ENCODE results near the gene NCR2. TPM values are rescaled to one million over a fixed set of nuclear protein-coding genes. Genes with fewer than 3 reads are reported as not detected.
"Not testable (repeated sequence)": the region's sequence is repeated elsewhere in the genome, so short reads cannot be mapped to it uniquely, and the experiment has no call there.

Gene NCR2, protein sequence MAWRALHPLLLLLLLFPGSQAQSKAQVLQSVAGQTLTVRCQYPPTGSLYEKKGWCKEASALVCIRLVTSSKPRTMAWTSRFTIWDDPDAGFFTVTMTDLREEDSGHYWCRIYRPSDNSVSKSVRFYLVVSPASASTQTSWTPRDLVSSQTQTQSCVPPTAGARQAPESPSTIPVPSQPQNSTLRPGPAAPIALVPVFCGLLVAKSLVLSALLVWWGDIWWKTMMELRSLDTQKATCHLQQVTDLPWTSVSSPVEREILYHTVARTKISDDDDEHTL
- not detected for total RNA-seq

DNA sequence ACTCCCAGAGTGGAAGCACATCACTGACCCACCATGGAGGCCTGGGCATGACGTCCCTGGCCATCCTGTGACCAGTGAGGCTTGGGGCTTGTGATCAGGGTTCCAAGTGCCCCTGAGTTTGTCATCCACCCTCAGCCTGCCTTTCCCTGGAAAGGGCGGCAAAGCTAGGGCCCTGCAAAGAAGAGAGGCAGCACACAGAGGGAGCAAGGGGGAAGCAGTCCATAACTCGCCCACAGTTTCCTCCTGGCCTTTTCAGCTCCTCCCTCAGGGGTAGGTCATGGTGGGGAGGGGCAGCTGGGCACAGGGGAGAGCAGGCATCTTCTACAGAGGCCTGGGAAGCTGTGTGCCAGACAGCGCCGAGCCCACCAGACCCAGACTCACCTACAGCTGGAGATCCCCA lies at the start of gene NCR2:
Gene NCR2 (plus strand): TSS at position 313 of the 400 bp plus-strand sequence. CDS start 269 bp downstream, outside the sequence.
- Mint-ChIP-seq H3K9me3 (no peaks in the 10 kb centered on the region), H3K27me3 (ENCODE audit: low read depth) (no peaks in the 10 kb centered on the region), H3K27ac (peak within 1 kb of the TSS; percentile 78), H3K36me3 (ENCODE audit: low read depth) (no peaks in the 10 kb centered on the region), H3K4me1 (ENCODE audit: low read depth) (peaks cover 46% of the 10 kb centered on the region), H3K4me3 (no peak within 1 kb of the TSS)
- CTCF ChIA-PET, result interaction anchor here (0.6 to 5.5 kb wide), 5 partner anchors 14 to 326 kb away, joined by 3 to 39 read pairs (median 14); no protein-coding TSS in a partner anchor
- DNase-seq, result no peak
- intact Hi-C loops (cut with micrococcal nuclease), result loop anchor here (2.0 kb wide), 1 partner anchor 16 kb away; no protein-coding TSS in a partner anchor

DNA sequence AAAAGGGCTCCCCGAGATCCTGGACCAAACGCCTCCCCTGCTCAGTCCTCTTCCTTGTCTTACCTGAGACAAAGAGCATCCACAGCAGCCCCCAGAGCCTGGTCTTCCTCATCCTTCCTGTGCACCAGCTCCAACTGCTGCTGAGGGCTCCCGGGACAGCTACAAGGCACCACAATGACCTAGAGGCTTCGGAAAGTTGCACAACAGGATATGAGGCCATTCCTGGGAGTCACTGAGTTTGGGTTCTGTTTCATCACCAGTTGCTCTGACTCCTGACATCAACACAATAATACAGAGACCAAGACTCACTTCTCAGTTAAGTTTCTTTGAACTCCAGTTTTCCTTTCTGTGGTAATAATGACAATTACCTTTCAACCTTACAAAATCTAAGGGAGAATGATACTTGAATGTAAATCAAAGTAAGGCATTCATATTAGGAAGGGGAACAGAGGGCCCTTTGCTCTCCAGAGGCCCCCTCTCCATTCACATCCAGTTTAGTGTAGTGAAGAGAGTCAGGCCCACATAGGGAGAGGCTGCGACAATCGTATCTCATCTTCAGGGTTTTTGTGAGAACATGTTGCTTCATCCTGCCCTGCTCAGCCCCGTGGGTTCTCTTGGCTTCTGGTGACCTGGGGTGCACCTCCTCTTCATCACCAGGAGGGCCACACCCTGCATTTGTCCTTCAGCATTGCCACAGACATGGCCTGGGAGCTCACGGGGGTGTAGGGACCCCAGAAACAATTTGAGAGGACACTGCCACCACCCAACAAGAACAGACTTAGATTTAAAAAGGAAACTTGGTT lies 48.7 kb upstream of the NCR2 start, which contains the start of gene TREM1:
Gene TREM1 (minus strand): TSS at position 139 of the 803 bp plus-strand sequence. CDS start 27 bp downstream, at position 112.
- Mint-ChIP-seq H3K4me3 (no peak within 1 kb of the TSS), H3K9me3 (no peaks in the 10 kb centered on the region), H3K27me3 (ENCODE audit: low read depth) (no peaks in the 10 kb centered on the region), H3K36me3 (ENCODE audit: low read depth) (no peaks in the 10 kb centered on the region), H3K27ac (peak within 1 kb of the TSS; percentile 72), H3K4me1 (ENCODE audit: low read depth) (peaks cover 23% of the 10 kb centered on the region)
- intact Hi-C loops (cut with micrococcal nuclease), result no loop called here
- peak; percentile 52 for DNase-seq
- CTCF ChIA-PET, result interaction anchor here (1.1 to 2.5 kb wide), 3 partner anchors 8 to 34 kb away, joined by 3 to 6 read pairs (median 5); no protein-coding TSS in a partner anchor

DNA sequence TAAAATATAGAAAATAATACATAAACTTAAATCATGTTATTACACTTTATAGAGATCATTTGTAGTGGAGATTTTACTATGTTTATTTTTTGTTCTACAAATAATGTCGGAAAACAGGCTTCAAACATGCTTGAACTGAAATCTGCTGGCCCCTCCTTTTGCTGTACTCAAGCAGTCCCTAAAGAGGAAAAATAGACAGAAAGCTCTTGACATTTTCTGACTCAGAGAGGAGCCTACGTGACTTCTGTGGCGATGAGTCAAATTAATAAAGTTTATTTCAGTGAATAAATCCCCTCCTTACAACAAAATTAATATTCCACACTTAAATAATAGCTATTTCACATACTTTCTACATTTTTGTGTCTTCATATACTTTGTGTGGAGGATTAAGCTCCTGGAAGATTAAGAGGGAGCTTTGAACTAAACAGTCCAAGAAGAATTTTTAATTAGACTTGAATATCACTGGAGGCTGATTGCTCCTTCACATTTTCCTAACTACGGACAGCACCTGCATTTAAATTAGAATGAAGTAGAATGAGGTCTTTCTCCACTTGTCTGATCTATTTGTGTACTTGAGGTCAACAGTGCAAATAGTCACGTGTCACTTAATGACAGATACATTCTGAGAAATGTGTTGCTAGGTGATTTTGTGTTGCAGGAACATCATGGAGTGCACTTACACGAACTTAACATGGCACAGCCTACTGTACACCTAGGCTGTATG lies 47.2 kb upstream of the NCR2 start:
- no peak overlapping the region for H3K4me3 Mint-ChIP-seq
- no peaks in the 10 kb centered on the region for H3K27me3 Mint-ChIP-seq (ENCODE audit: low read depth)
- peak; percentile 24 for DNase-seq
- intact Hi-C loops (cut with micrococcal nuclease), result loop anchor here (1.0 to 2.0 kb wide), 3 partner anchors 11 to 215 kb away; partner anchors contain the start of genes NFYA and OARD1
- H3K4me1 Mint-ChIP-seq (ENCODE audit: low read depth), result peaks cover 23% of the 10 kb centered on the region
- H3K9me3 Mint-ChIP-seq, result no peaks in the 10 kb centered on the region
- CTCF ChIA-PET, result interaction anchor here (0.6 to 2.5 kb wide), 6 partner anchors 9 to 400 kb away, joined by 3 to 7 read pairs (median 4); no protein-coding TSS in a partner anchor
- no peaks in the 10 kb centered on the region for H3K36me3 Mint-ChIP-seq (ENCODE audit: low read depth)
- peak overlapping the region; percentile 86 for H3K27ac Mint-ChIP-seq

DNA sequence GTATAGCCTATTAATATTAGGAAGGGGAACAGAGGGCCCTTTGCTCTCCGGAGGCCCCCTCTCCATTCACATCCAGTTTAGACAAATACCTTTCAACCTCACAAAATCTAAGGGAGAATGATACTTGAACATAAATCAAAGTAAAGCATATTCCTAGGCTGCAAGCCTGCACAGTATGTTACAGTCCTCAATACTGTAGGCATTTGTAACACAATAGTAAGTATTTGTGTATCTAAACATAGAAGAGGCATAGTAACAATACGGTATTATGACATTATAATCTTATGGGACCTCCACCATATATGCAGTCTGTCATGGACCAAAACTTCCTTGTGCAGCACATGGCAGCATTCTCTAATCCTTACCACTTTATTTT lies 46.7 kb upstream of the NCR2 start:
- Mint-ChIP-seq H3K27ac (peak overlapping the region; percentile 86), H3K4me1 (ENCODE audit: low read depth) (peaks cover 24% of the 10 kb centered on the region), H3K27me3 (ENCODE audit: low read depth) (no peaks in the 10 kb centered on the region), H3K9me3 (no peaks in the 10 kb centered on the region), H3K4me3 (no peak overlapping the region), H3K36me3 (ENCODE audit: low read depth) (no peaks in the 10 kb centered on the region)
- DNase-seq, result no peak
- CTCF ChIA-PET, result interaction anchor here (1.2 to 2.5 kb wide), 2 partner anchors 10 to 18 kb away, joined by 6 to 7 read pairs; no protein-coding TSS in a partner anchor
- intact Hi-C loops (cut with micrococcal nuclease), result loop anchor here (1.0 to 2.0 kb wide), 3 partner anchors 11 to 216 kb away; partner anchors contain the start of genes NFYA and OARD1

DNA sequence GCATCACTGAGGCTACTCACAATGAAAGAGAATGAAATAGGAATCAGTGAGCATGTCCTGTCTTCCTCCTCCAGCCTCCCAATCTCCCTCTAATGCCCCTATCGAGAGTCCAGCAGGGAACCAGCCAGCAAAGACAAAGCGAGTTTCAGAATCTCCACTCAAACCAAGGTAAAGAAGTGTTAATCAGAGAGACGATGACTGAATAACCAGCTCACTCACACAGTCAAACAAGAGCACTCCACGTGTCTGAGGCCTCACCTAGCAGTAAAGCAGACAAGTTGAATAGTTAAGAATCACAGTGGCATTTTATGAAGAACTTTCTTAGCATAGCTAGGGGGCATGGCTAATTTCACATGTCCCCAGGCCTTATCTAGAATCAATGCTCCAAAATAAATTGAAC lies 45.6 kb upstream of the NCR2 start:
- Mint-ChIP-seq H3K4me3 (no peak overlapping the region), H3K27ac (no peak overlapping the region), H3K36me3 (ENCODE audit: low read depth) (no peaks in the 10 kb centered on the region), H3K27me3 (ENCODE audit: low read depth) (no peaks in the 10 kb centered on the region), H3K9me3 (no peaks in the 10 kb centered on the region), H3K4me1 (ENCODE audit: low read depth) (peaks cover 32% of the 10 kb centered on the region)
- CTCF ChIA-PET, result interaction anchor here (0.5 to 1.1 kb wide), 3 partner anchors 16 to 136 kb away, joined by 3 to 5 read pairs (median 4); partner anchors contain the start of gene TREML1
- no peak for DNase-seq
- intact Hi-C loops (cut with micrococcal nuclease), result loop anchor here (2.0 kb wide), 2 partner anchors 15 to 217 kb away; partner anchors contain the start of genes NFYA and OARD1

DNA sequence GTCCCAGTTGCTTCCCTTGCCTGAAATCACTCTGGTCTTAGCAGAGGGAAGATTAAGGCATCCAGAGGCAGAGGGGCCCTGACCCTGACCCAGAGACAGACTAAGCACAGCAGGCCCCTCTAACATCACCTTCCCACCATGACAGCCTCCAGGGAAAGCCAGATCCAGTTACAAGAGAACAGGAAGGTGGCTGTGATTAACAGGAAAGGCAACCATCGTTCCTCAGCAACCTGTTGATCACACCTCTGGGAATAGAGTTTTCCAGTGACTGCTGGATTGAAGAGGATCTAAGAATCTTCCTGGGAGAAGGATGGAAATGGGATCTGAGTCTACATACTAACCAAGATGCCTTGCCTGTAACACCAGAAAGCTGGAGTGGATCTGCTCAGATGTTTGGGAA lies 43.7 kb upstream of the NCR2 start:
- H3K27ac Mint-ChIP-seq, result no peak overlapping the region
- H3K36me3 Mint-ChIP-seq (ENCODE audit: low read depth), result no peaks in the 10 kb centered on the region
- H3K4me1 Mint-ChIP-seq (ENCODE audit: low read depth), result peaks cover 40% of the 10 kb centered on the region
- H3K27me3 Mint-ChIP-seq (ENCODE audit: low read depth), result no peaks in the 10 kb centered on the region
- H3K4me3 Mint-ChIP-seq, result no peak overlapping the region
- CTCF ChIA-PET, result no interaction called here
- intact Hi-C loops (cut with micrococcal nuclease), result no loop called here
- DNase-seq, result no peak
- H3K9me3 Mint-ChIP-seq, result no peaks in the 10 kb centered on the region

DNA sequence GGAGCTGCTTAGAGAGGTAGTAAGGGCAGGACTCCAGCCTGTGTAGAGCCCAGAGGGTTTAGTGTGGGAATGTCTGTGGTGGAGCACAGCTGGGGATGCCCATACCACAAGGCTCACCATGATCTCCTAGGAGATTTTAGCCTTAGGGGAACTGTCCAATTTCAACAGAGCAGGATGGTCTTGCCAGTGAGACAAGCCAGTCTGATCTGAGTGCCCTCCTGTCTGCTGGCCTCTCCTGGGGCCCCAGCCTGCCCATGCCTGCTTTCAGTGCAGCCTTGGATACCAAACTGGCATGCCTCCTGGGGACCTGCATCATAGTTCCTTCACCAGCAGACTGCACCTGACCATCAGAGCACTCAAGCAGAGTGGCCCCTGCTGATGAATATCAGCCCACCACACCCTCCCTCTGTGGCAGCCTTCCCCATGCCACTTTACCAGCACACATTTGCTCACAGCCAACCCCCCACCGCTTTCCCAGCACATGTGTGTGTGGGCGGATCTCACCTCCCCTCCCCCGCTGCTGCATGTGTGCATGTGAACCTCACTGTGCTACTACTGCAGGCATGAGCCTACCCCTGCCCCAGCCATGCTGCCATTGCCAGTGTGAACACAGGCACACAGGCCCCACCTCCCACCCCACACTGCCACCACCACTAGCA lies 41.1 kb upstream of the NCR2 start:
- H3K9me3 Mint-ChIP-seq, result no peaks in the 10 kb centered on the region
- peaks cover 47% of the 10 kb centered on the region for H3K4me1 Mint-ChIP-seq (ENCODE audit: low read depth)
- intact Hi-C loops (cut with micrococcal nuclease), result no loop called here
- DNase-seq, result peak; percentile 74
- CTCF ChIA-PET, result interaction anchor here (1.4 to 2.9 kb wide), 2 partner anchors 10 to 16 kb away, joined by 3 to 10 read pairs; no protein-coding TSS in a partner anchor
- H3K36me3 Mint-ChIP-seq (ENCODE audit: low read depth), result no peaks in the 10 kb centered on the region
- H3K4me3 Mint-ChIP-seq, result no peak overlapping the region
- no peak overlapping the region for H3K27ac Mint-ChIP-seq
- no peaks in the 10 kb centered on the region for H3K27me3 Mint-ChIP-seq (ENCODE audit: low read depth)

DNA sequence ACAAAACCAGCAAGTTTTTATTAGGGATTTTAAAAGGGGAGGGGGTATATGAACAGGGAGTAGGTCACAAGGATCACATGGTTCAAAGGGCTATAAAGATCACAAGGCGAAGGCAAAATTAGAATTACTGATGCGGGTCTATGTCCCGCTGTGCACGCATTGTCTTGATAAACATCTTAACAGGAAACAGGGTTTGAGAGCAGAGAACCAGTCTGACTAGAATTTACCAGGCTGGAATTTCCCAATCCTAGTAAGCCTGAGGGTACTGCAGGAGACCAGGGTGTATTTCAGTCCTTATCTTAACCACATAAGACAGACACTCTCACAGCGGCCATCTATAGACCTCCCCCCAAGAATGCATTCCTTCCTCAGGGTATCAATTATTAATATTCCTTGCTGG lies 38.2 kb upstream of the NCR2 start:
- Mint-ChIP-seq H3K27ac (peak overlapping the region; percentile 9), H3K4me1 (ENCODE audit: low read depth) (peaks cover 73% of the 10 kb centered on the region)
- H3K27me3 Mint-ChIP-seq (ENCODE audit: low read depth); H3K9me3 Mint-ChIP-seq; H3K36me3 Mint-ChIP-seq (ENCODE audit: low read depth); DNase-seq; H3K4me3 Mint-ChIP-seq: not testable (repeated sequence)
- CTCF ChIA-PET, result interaction anchor here (2.9 kb wide), 1 partner anchor 19 kb away, joined by 10 read pairs; no protein-coding TSS in a partner anchor
- intact Hi-C loops (cut with micrococcal nuclease), result loop anchor here (5.0 kb wide), 1 partner anchor 235 kb away; no protein-coding TSS in a partner anchor

DNA sequence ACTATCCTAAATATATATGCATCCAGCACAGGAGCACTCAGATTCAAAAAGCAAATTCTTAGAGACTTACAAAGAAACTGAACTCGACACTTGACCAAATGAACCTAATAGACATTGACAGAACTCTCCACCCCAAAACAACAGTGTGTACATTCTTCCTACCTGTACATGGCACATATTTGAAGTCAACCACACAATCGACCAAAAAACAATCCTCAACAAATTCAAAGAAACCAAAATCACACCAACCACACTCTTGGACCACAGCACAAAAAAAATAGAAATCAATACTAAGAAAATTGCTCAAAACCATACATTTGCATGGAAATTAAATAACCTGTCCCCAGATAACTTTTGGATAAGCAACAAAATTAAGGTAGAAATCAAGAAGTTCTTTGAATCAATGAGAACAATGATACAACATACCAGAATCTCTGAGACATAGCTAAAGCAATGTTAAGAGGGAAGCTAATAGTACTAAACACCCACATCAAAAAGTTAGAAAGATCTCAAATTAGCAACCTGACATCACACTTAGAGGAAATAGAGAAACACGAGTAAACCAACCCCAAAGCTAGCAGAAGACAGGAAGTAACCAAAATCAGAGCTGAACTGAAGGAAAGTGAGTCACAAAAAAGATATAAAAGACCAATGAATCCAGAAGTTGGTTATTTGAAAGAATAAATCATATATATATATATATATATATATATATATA lies 36.5 kb upstream of the NCR2 start:
- CTCF ChIA-PET, result interaction anchor here (0.6 to 2.0 kb wide), 8 partner anchors 8 to 231 kb away, joined by 3 to 16 read pairs (median 4); partner anchors contain the start of gene TREM1
- Mint-ChIP-seq H3K27me3 (ENCODE audit: low read depth) (no peaks in the 10 kb centered on the region), H3K4me3 (peak overlapping the region; percentile 66), H3K27ac (peak overlapping the region; percentile 91), H3K36me3 (ENCODE audit: low read depth) (peaks cover 6% of the 10 kb centered on the region), H3K4me1 (ENCODE audit: low read depth) (peaks cover 76% of the 10 kb centered on the region), H3K9me3 (peaks cover 9% of the 10 kb centered on the region)
- DNase-seq, result no peak
- intact Hi-C loops (cut with micrococcal nuclease), result loop anchor here (1.0 to 5.0 kb wide), 6 partner anchors 11 to 233 kb away; partner anchors contain the start of genes NFYA and OARD1

DNA sequence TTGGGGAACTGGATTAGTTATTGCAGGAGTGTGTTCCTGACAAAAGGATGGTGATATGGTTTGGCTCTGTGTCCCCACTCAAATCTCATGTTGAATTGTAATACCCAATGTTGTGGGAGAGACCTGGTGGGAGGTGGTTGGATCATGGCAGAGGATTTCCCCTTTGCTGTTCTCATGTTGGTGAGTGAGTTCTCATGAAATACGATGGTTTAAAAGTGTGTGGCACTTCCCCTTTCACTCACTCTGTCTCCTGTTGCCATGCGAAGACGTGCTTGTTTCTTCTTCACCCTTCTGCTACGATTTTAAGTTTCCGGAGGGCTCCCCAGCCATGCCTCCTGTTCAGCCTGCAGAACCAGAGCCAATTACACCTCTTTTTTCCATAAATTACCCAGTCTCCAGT lies 32.8 kb upstream of the NCR2 start:
- H3K27me3 Mint-ChIP-seq (ENCODE audit: low read depth), result no peaks in the 10 kb centered on the region
- H3K27ac Mint-ChIP-seq, result no peak overlapping the region
- peaks cover 9% of the 10 kb centered on the region for H3K9me3 Mint-ChIP-seq
- no peak overlapping the region for H3K4me3 Mint-ChIP-seq
- CTCF ChIA-PET, result no interaction called here
- intact Hi-C loops (cut with micrococcal nuclease), result no loop called here
- H3K4me1 Mint-ChIP-seq (ENCODE audit: low read depth), result peaks cover 52% of the 10 kb centered on the region
- peaks cover 6% of the 10 kb centered on the region for H3K36me3 Mint-ChIP-seq (ENCODE audit: low read depth)
- DNase-seq, result no peak

All from activated naive CD4-positive, alpha-beta T cell treated with anti-CD3 and anti-CD28 coated beads for 36 hours (primary cell).